SK-N-SH (cell line): ENCODE measurements around the gene BOD1. TPM values are rescaled to one million over a fixed set of nuclear protein-coding genes. Genes with fewer than 3 reads are reported as not detected.

Experiments
- CTCF ChIA-PET: fragments of 300-600, 350-600 bp; formaldehyde crosslinking; extraction: SDS; loops from one replicate; lab custom pipeline; 2021; lab: Yijun Ruan, JAX
- POLR2A ChIA-PET: fragments of 350-600 bp; sonication (Branson Sonifier 250); formaldehyde crosslinking; extraction: SDS; loops from one replicate; lab custom pipeline; 2020; ENCODE audit warnings: antibody characterized with exemption, inconsistent platforms; lab: Yijun Ruan, JAX
- DNase-seq: peaks from one replicate; pipeline ENCODE4 v3.0.0; 2012
- H2AFZ ChIP-seq: fragments of 200-600 bp; sonication (generic); 2 replicates; pipeline ENCODE4 v1.8.1; 2016; ENCODE audit warnings: antibody characterized with exemption, mild to moderate bottlenecking, low read depth
- H3F3A ChIP-seq: fragments of 200-600 bp; sonication (generic); replicated peaks from 2 replicates; pipeline ENCODE3; 2016; ENCODE audit warnings: antibody characterized with exemption, mild to moderate bottlenecking; ENCODE audit not compliant: insufficient read depth
- H3K27ac ChIP-seq, 2 experiments: fragments of 200-500 bp in 1 of 2; fragments of 200-600 bp in 1 of 2; sonication (Bioruptor generic) in 1 of 2; sonication (generic), shearing (Covaris generic) in 1 of 2; 2 replicates each; pipeline versions ENCODE4 v1.5.1 to v1.6.1; 2014 to 2016; ENCODE audit warnings: low read depth in 2 of 2, inconsistent platforms in 1 of 2, low read length in 1 of 2, mild to moderate bottlenecking in 1 of 2, mixed read lengths in 1 of 2
- H3K27me3 ChIP-seq: fragments of 200-600 bp; sonication (generic), shearing (Covaris generic); 2 replicates; pipeline ENCODE4 v1.6.1; 2016; ENCODE audit warnings: mixed run types; ENCODE audit not compliant: insufficient read depth
- H3K36me3 ChIP-seq, 2 experiments: fragments of 200-500 bp in 1 of 2; fragments of 200-600 bp in 1 of 2; sonication (Bioruptor generic) in 1 of 2; sonication (generic) in 1 of 2; replicated peaks in 1 of 2; 2 replicates each; pipeline versions ENCODE3 to v1.5.1; 2014 to 2016; ENCODE audit warnings: low read length in 1 of 2, mild to moderate bottlenecking in 1 of 2; ENCODE audit not compliant: insufficient read depth in 2 of 2, control insufficient read depth in 1 of 2
- H3K4me1 ChIP-seq, 2 experiments: fragments of 200-500 bp in 1 of 2; fragments of 200-600 bp in 1 of 2; sonication (Bioruptor generic) in 1 of 2; sonication (generic), shearing (Covaris generic) in 1 of 2; 2 replicates each; pipeline versions ENCODE4 v1.5.1 to v1.6.1; 2014 to 2016; ENCODE audit warnings: low read depth in 1 of 2, low read length in 1 of 2, mixed run types in 1 of 2; ENCODE audit not compliant: insufficient read depth in 2 of 2, control insufficient read depth in 1 of 2
- H3K4me2 ChIP-seq: fragments of 200-600 bp; sonication (generic), shearing (Covaris generic); 2 replicates; pipeline ENCODE4 v1.6.1; 2017; ENCODE audit warnings: mixed run types
- H3K4me3 ChIP-seq, 2 experiments: fragments of 200-500 bp in 1 of 2; fragments of 200-600 bp in 1 of 2; sonication (Bioruptor generic) in 1 of 2; sonication (generic), shearing (Covaris generic) in 1 of 2; 2 replicates each; pipeline versions ENCODE4 v1.5.1 to v1.8.1; 2014 to 2016; ENCODE audit warnings: low read depth in 2 of 2, inconsistent platforms in 1 of 2, low read length in 1 of 2, mild to moderate bottlenecking in 1 of 2, mixed read lengths in 1 of 2, moderate library complexity in 1 of 2
- H3K79me2 ChIP-seq: fragments of 200-600 bp; sonication (generic); 2 replicates; pipeline ENCODE4 v1.8.1; 2017; ENCODE audit warnings: mild to moderate bottlenecking; ENCODE audit not compliant: insufficient read depth
- H3K9ac ChIP-seq: fragments of 200-600 bp; sonication (generic); 2 replicates; pipeline ENCODE4 v1.6.1; 2017; ENCODE audit warnings: mixed run types
- H3K9me2 ChIP-seq: fragments of 200-600 bp; sonication (generic); 2 replicates; pipeline ENCODE4 v1.6.1; 2017; ENCODE audit warnings: mixed run types
- H3K9me3 ChIP-seq: fragments of 200-600 bp; sonication (generic); 2 replicates; pipeline ENCODE4 v1.6.1; 2017; ENCODE audit warnings: mixed run types, mild to moderate bottlenecking, moderate library complexity
- H4K20me1 ChIP-seq: fragments of 200-600 bp; sonication (generic); 2 replicates; pipeline ENCODE4 v1.6.1; 2017; ENCODE audit warnings: mild to moderate bottlenecking, mixed run types; ENCODE audit not compliant: insufficient read depth
- CHD2 ChIP-seq: fragments of 150-350 bp; IDR thresholded peaks from 2 replicates; pipeline ENCODE4 v1.6.1; 2018; ENCODE audit warnings: low read length; ENCODE audit not compliant: partially characterized antibody
- ELF1 ChIP-seq: IDR thresholded peaks from 2 replicates; pipeline ENCODE4 v1.4.0; 2012
- EZH2phosphoT487 ChIP-seq: fragments of 200-600 bp; sonication (generic); IDR thresholded peaks from 2 replicates; pipeline ENCODE4 v1.6.1; 2017; ENCODE audit warnings: low read depth, mixed run types, mild to moderate bottlenecking, antibody characterized with exemption, moderate library complexity, borderline replicate concordance
- FOXJ3 ChIP-seq: sonication (generic); formaldehyde crosslinking; IDR thresholded peaks from 2 replicates; pipeline ENCODE4 v1.5.1; 2020; ENCODE audit warnings: mild to moderate bottlenecking, missing genetic modification reagents
- FOXM1 ChIP-seq: IDR thresholded peaks from 2 replicates; pipeline ENCODE4 v1.4.0; 2012; ENCODE audit warnings: low read depth, mild to moderate bottlenecking
- GATA2 ChIP-seq: sonication (generic); formaldehyde crosslinking; IDR thresholded peaks from 2 replicates; pipeline ENCODE4 v1.5.0; 2020; ENCODE audit warnings: mild to moderate bottlenecking, missing genetic modification reagents
- JUND ChIP-seq: IDR thresholded peaks from 2 replicates; pipeline ENCODE4 v1.4.0; 2012
- MAX ChIP-seq: IDR thresholded peaks from 2 replicates; pipeline ENCODE4 v1.4.0; 2012; ENCODE audit warnings: low read depth
- NFIC ChIP-seq: IDR thresholded peaks from 2 replicates; pipeline ENCODE4 v1.4.0; 2012; ENCODE audit warnings: borderline replicate concordance
- NRF1 ChIP-seq: IDR thresholded peaks from 2 replicates; pipeline ENCODE4 v1.6.1; 2012; ENCODE audit warnings: low read depth, mild to moderate bottlenecking, low read length
- RCOR1 ChIP-seq: fragments of 150-350 bp; IDR thresholded peaks from 2 replicates; pipeline ENCODE4 v1.6.1; 2017; ENCODE audit warnings: antibody characterized with exemption, low read length
- RFX5 ChIP-seq: IDR thresholded peaks from 2 replicates; pipeline ENCODE4 v1.6.1; 2012; ENCODE audit warnings: mild to moderate bottlenecking, improper control_type of control experiment, low read length
- RXRA ChIP-seq: IDR thresholded peaks from 2 replicates; pipeline ENCODE4 v1.4.0; 2012; ENCODE audit warnings: low read depth, mild to moderate bottlenecking, borderline replicate concordance
- SIN3A ChIP-seq: IDR thresholded peaks from 2 replicates; pipeline ENCODE4 v1.6.1; 2012; ENCODE audit warnings: low read depth, mild to moderate bottlenecking, low read length, moderate library complexity, borderline replicate concordance
- SMC3 ChIP-seq: IDR thresholded peaks from 2 replicates; pipeline ENCODE4 v1.6.1; 2012; ENCODE audit warnings: low read depth, low read length, improper control_type of control experiment
- TCF12 ChIP-seq: IDR thresholded peaks from 2 replicates; pipeline ENCODE4 v1.4.0; 2012
- USF1 ChIP-seq: IDR thresholded peaks from 2 replicates; pipeline ENCODE4 v1.4.0; 2012; ENCODE audit warnings: low read depth, borderline replicate concordance
- YY1 ChIP-seq: IDR thresholded peaks from 2 replicates; pipeline ENCODE4 v1.4.0; 2012; ENCODE audit warnings: low read depth, mild to moderate bottlenecking
- WGBS: methylation state at CpG from one replicate; pipeline ENCODE4 v1.1.6; 2017; ENCODE audit warnings: low lambda C conversion rate; 5-methylcytosine and 5-hydroxymethylcytosine counted together
- polyA plus RNA-seq, 3 experiments: library from polyadenylated mRNA; depleted of rRNA; stranded (reverse); fragments of >200 nt; gene quantifications; 2 replicates each; pipeline ENCODE4 v1.2.3, GENCODE V29; 2012
- TF ChIP-seq, protein P1 (sequence below): fragments of 150-350 bp; IDR thresholded peaks from 2 replicates; pipeline ENCODE4 v1.6.1; 2017; ENCODE audit warnings: antibody characterized with exemption, low read length, low read depth, borderline replicate concordance
- TF ChIP-seq, protein P2 (sequence below): fragments of 150-350 bp; IDR thresholded peaks from 2 replicates; pipeline ENCODE4 v1.6.1; 2016; ENCODE audit warnings: mild to moderate bottlenecking, low read depth, low read length
- TF ChIP-seq, protein P3 (sequence below): IDR thresholded peaks from 2 replicates; pipeline ENCODE4; 2012

BOD1 gene
- polyA plus RNA-seq, 1 of the 3 experiments (the other 2 are of a cell fraction) = 45.3 TPM

GRCh38 chr5:173592050-173592669 is 24.3 kb downstream of the BOD1 start (continued):
- TF ChIP-seq SMC3 = 0 out of 2 replicates have a peak, but pooled peaks have one; percentile 9

DNA sequence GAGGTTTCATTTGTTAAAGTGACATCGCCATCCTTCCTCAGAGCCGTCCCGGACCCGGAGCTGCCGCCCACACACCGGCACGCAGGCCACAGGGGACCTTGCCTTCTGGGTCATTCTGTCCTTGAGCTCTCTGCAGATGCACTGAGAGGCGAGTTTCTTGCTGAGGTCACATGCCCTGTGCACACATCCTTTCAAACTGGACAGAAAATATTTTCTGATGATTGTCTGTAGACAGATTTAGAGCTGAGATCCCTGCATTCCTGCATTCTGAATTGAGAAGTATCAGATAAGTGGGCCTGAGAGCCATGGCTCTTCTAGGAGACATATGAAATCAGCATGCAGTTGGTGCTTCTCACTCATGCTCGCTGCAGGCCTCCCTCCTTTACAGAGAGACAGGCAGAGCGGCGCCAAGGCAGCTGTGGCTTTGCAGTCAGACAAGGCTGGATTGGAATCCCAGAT is 25.4 kb downstream of the BOD1 start:
- H3K4me2 ChIP-seq = no peak overlapping the region
- no peak overlapping the region for H3K9ac ChIP-seq
- WGBS = 26% methylated on average over 4 of the region's 11 CpGs
- H3F3A ChIP-seq = no peaks in the 10 kb centered on the region
- no peak overlapping the region for H2AFZ ChIP-seq
- no peaks in the 10 kb centered on the region for H3K27me3 ChIP-seq
- H3K27ac ChIP-seq = no peak overlapping the region
- CTCF ChIA-PET = interaction anchor here (1.0 to 3.1 kb wide), 7 partner anchors 9 to 726 kb away, joined by 3 to 23 read pairs (median 5); partner anchors contain the start of gene BOD1
- H3K9me2 ChIP-seq = no peaks in the 10 kb centered on the region
- no peaks in the 10 kb centered on the region for H4K20me1 ChIP-seq
- peak; percentile 47 for DNase-seq
- H3K4me1 ChIP-seq = no peaks in the 10 kb centered on the region
- TF ChIP-seq MAX (no peak), GATA2 (CRISPR knock-in tag) (peak; percentile 17; the same call in 1 of the 2 replicates)
- no peaks in the 10 kb centered on the region for H3K79me2 ChIP-seq
- H3K9me3 ChIP-seq = peaks cover 4% of the 10 kb centered on the region; the same call in 1 of the 2 replicates
- no peaks in the 10 kb centered on the region for H3K36me3 ChIP-seq
- H3K4me3 ChIP-seq = no peak overlapping the region
- POLR2A ChIA-PET = no interaction called here

GRCh38 chr5:173590436-173591055 is 25.9 kb downstream of the BOD1 start:
- DNase-seq = no peak
- Histone ChIP-seq H3K9ac (no peak overlapping the region), H3K36me3 (no peaks in the 10 kb centered on the region), H3K9me3 (peaks cover 4% of the 10 kb centered on the region; the same call in 1 of the 2 replicates), H3K4me3 (no peak overlapping the region), H2AFZ (no peak overlapping the region), H3K27me3 (no peaks in the 10 kb centered on the region), H3K79me2 (no peaks in the 10 kb centered on the region), H3F3A (no peaks in the 10 kb centered on the region), H3K27ac (no peak overlapping the region), H4K20me1 (no peaks in the 10 kb centered on the region), H3K9me2 (no peaks in the 10 kb centered on the region), H3K4me1 (no peaks in the 10 kb centered on the region), H3K4me2 (no peak overlapping the region)
- no peak for TF ChIP-seq CHD2
- TF ChIP-seq FOXJ3 (CRISPR knock-in tag) = no peak
- TF ChIP-seq, protein P1, sequence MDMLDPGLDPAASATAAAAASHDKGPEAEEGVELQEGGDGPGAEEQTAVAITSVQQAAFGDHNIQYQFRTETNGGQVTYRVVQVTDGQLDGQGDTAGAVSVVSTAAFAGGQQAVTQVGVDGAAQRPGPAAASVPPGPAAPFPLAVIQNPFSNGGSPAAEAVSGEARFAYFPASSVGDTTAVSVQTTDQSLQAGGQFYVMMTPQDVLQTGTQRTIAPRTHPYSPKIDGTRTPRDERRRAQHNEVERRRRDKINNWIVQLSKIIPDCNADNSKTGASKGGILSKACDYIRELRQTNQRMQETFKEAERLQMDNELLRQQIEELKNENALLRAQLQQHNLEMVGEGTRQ = no peak
- no peak for TF ChIP-seq ELF1
- no peak for TF ChIP-seq NRF1
- no peak for TF ChIP-seq RFX5
- TF ChIP-seq YY1 = no peak
- TF ChIP-seq FOXM1 = no peak
- TF ChIP-seq, protein P2, sequence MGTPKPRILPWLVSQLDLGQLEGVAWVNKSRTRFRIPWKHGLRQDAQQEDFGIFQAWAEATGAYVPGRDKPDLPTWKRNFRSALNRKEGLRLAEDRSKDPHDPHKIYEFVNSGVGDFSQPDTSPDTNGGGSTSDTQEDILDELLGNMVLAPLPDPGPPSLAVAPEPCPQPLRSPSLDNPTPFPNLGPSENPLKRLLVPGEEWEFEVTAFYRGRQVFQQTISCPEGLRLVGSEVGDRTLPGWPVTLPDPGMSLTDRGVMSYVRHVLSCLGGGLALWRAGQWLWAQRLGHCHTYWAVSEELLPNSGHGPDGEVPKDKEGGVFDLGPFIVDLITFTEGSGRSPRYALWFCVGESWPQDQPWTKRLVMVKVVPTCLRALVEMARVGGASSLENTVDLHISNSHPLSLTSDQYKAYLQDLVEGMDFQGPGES = no peak
- no peak for TF ChIP-seq NFIC
- no peak for TF ChIP-seq MAX
- TF ChIP-seq USF1 = no peak
- TF ChIP-seq TCF12 = no peak
- no peak for TF ChIP-seq GATA2 (CRISPR knock-in tag)
- TF ChIP-seq, protein P3, sequence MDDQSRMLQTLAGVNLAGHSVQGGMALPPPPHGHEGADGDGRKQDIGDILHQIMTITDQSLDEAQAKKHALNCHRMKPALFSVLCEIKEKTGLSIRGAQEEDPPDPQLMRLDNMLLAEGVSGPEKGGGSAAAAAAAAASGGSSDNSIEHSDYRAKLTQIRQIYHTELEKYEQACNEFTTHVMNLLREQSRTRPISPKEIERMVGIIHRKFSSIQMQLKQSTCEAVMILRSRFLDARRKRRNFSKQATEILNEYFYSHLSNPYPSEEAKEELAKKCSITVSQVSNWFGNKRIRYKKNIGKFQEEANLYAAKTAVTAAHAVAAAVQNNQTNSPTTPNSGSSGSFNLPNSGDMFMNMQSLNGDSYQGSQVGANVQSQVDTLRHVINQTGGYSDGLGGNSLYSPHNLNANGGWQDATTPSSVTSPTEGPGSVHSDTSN = no peak
- TF ChIP-seq RCOR1 = no peak
- no peak for TF ChIP-seq RXRA
- no peak for TF ChIP-seq EZH2phosphoT487
- TF ChIP-seq JUND = no peak
- TF ChIP-seq SIN3A = no peak
- CTCF ChIA-PET = interaction anchor here (1.1 to 3.1 kb wide), 4 partner anchors 11 to 335 kb away, joined by 3 to 23 read pairs (median 10); partner anchors contain the start of gene BOD1
- 59% methylated on average over 8 of the region's 8 CpGs for WGBS
- POLR2A ChIA-PET = no interaction called here
